Jurkat, Clone E6-1 (cell line): Measurements from ENCODE around the gene MEA1. TPM values are rescaled to one million over a fixed set of nuclear protein-coding genes. Genes with fewer than 3 reads are reported as not detected.
A peak's percentile ranks its signal among the peaks of the same experiment; 100 is the strongest.

Source experiments
- DNase-seq: peaks from one replicate; pipeline ENCODE4 v3.0.0-alpha.2; 2011; ENCODE audit warnings: low read depth, low spot score
- H3K4me3 ChIP-seq: 2 replicates; pipeline ENCODE4 v1.5.1; 2011; ENCODE audit warnings: mild to moderate bottlenecking, low read length, control low read depth, moderate library complexity
- polyA plus RNA-seq: library from polyadenylated mRNA; unstranded; fragments of >200 nt; gene quantifications from one replicate; pipeline ENCODE4 v1.2.1, GENCODE V29; 2012; ENCODE audit warnings: missing spikeins; ENCODE audit not compliant: insufficient read length, insufficient read depth

Gene MEA1
- 240 TPM for polyA plus RNA-seq

DNA sequence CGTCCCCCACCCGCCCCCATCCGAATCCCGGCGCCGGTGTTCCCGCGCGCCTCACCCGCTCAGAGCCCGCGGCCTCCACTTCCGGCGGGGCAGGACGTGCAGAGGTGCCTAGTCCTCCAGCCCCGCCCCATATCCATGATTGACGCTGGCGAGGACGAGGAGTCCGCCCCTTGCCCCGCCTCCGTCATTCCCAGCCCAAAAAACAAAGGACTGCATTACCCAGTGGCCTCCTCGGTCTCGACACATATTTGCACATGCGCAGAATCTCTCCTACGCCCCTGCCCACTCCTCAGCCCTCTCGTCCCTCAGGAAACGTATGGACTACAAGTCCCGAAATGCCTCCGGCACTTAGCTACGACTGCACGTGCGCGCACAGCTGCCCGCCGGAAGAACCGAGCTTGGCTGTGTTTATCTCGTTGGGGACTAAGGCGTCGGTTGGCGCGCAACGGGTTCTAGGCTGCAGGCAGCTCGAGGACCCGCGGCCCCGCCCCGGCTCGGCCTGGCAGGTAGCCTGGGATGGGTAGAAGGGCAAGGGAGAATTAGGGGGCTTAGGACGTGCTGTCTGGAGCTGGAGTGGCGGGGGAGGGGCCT, at the start of gene MEA1, which contains the start of gene KLHDC3:
Gene MEA1, minus strand, starts transcription at position 104 of the 591 bp plus-strand sequence. CDS start 133 bp downstream, outside the sequence.
Gene KLHDC3, plus strand, starts transcription at position 407 of the 591 bp plus-strand sequence. CDS start 2,944 bp downstream, outside the sequence.
- DNase-seq = peak; percentile 100
- peak within 1 kb of the TSS; percentile 86 for H3K4me3 ChIP-seq

GRCh38 chr6:43062818-43063217, 49.1 kb upstream of the MEA1 start:
- H3K4me3 ChIP-seq = no peak overlapping the region
- no peak for DNase-seq

- H3K4me3 ChIP-seq = no peak overlapping the region
- no peak for DNase-seq
These were observed 48.1 kb upstream of the MEA1 start for GRCh38 chr6:43061861-43062260.

GRCh38 chr6:43060755-43061633, 47.2 kb upstream of the MEA1 start:
- no peak overlapping the region for H3K4me3 ChIP-seq
- no peak for DNase-seq

- DNase-seq = no peak
- H3K4me3 ChIP-seq = peak overlapping the region; percentile 96
These were observed 46.4 kb upstream of the MEA1 start for GRCh38 chr6:43060034-43060754.

- DNase-seq = peak; percentile 98
- H3K4me3 ChIP-seq = peak within 1 kb of the TSS; percentile 96
These were observed 45.7 kb upstream of the MEA1 start, which contains the start of the genes KLC4 and MRPL2 for GRCh38 chr6:43059168-43060033. Gene KLC4, plus strand, starts transcription at chr6:43059631. Its CDS starts 1,705 bp downstream, at chr6:43061336. Gene MRPL2, minus strand, starts transcription at chr6:43059434. Its CDS starts 53 bp downstream, at chr6:43059381.

- DNase-seq = no peak
- peak overlapping the region; percentile 96 for H3K4me3 ChIP-seq
These were observed 44.8 kb upstream of the MEA1 start for GRCh38 chr6:43058531-43058930.

DNA sequence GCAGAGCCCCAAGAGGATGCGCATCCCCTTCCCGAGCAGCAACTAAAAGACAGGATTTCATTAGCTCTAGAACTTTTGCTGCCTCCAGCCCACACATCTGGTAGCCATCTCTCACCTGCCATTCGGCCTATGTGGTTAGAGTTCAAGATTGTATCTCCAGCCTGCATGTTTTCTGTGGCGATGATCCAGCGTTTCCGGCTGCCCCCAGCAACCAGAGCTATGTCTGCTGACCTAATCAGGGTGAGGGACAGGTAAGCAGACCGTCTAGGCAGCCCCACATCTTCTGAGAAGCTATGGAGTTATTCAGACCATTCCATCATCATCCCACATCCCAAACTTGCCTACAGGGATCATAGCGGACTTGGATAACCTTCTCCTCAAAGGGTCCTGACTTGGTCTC, 42.2 kb upstream of the MEA1 start:
- no peak for DNase-seq
- H3K4me3 ChIP-seq = no peak overlapping the region

GRCh38 chr6:43054206-43054943, 40.6 kb upstream of the MEA1 start:
- no peak for DNase-seq
- H3K4me3 ChIP-seq = peak overlapping the region; percentile 87

DNA sequence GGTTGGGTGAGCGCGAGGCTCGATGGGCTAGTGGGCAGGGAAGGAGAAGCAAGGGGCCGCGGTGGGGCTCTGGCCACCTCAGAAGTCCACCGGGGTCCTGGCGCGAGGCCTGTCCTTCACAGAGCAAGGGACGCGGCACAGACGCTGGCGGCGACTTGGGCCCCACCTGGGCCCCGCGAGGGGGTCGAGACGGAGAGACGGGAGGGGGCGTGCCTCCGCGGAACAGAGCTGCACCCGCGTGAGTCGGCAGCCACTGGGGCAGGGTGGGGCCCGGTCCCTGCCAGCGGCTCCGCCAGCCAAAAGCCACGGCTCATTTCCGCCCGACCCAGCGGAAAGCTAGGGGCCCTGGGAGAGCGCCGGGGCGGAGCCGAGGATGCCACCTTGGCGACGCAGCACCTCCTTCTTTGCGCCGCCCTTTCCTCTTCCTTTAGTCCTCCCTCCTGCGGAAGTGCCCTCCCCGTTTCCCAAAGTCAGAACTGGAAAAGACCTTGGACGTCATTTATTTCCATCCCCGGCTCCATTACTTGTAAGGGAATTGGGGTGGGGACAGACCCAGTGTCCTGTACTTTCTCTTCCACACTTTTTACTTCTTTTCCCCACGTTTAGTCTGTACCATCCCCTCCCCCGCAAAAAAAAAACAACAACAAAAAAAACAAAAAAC, 39.9 kb upstream of the MEA1 start, which contains the start of gene CUL7:
Gene CUL7, minus strand, starts transcription at position 307 of the 661 bp plus-strand sequence. CDS start 1,063 bp downstream, outside the sequence.
- peak within 1 kb of the TSS; percentile 87 for H3K4me3 ChIP-seq
- DNase-seq = peak; percentile 89

- DNase-seq = no peak
- peak overlapping the region; percentile 87 for H3K4me3 ChIP-seq
These were observed 39.2 kb upstream of the MEA1 start for GRCh38 chr6:43052842-43053544.

- peak overlapping the region; percentile 87 for H3K4me3 ChIP-seq
- no peak for DNase-seq
These were observed 38.6 kb upstream of the MEA1 start for GRCh38 chr6:43052225-43052841.

DNA sequence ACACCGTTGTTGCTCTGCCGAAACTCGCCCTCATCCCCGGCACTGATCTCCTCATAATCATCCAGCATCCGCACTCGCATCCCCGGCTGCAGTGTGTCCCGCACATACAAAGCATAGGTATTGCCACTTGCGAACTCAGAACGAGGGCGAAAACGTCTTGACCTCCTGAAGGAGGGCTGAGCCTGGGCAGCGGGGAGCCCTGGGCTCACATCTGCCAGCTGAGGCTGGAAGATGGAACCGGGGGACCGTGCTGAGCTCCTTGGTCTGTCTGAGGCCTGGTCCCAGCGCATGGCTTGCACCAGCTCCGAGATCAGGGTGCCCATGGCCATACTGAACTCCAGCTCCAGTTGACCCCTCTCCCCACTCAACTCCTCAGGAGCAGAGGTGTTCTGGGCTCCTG, 37.2 kb upstream of the MEA1 start:
- no peak overlapping the region for H3K4me3 ChIP-seq
- DNase-seq = no peak

GRCh38 chr6:43047998-43048397, 34.3 kb upstream of the MEA1 start:
- H3K4me3 ChIP-seq = no peak overlapping the region
- DNase-seq = no peak

GRCh38 chr6:43045371-43045930, 31.7 kb upstream of the MEA1 start:
- no peak overlapping the region for H3K4me3 ChIP-seq
- no peak for DNase-seq

- no peak overlapping the region for H3K4me3 ChIP-seq
- no peak for DNase-seq
These were observed 29.6 kb upstream of the MEA1 start for GRCh38 chr6:43043310-43043709.
